ENCODE results near the gene HIPK1.
"Not testable (repeated sequence)": the region's sequence is repeated elsewhere in the genome, so short reads cannot be mapped to it uniquely, and the experiment has no call there.

Gene HIPK1

GRCh38 chr1:114011796-114012195 is 82.7 kb downstream of the HIPK1 start:
- H4K20me1 ChIP-seq (ENCODE audit: low read depth, low read length), result no peaks in the 10 kb centered on the region
- H3K9ac ChIP-seq (ENCODE audit: low read length), result no peak overlapping the region
- H2AFZ ChIP-seq (ENCODE audit: low read depth, low read length, severe bottlenecking), result no peak overlapping the region
- TF ChIP-seq, protein P1, sequence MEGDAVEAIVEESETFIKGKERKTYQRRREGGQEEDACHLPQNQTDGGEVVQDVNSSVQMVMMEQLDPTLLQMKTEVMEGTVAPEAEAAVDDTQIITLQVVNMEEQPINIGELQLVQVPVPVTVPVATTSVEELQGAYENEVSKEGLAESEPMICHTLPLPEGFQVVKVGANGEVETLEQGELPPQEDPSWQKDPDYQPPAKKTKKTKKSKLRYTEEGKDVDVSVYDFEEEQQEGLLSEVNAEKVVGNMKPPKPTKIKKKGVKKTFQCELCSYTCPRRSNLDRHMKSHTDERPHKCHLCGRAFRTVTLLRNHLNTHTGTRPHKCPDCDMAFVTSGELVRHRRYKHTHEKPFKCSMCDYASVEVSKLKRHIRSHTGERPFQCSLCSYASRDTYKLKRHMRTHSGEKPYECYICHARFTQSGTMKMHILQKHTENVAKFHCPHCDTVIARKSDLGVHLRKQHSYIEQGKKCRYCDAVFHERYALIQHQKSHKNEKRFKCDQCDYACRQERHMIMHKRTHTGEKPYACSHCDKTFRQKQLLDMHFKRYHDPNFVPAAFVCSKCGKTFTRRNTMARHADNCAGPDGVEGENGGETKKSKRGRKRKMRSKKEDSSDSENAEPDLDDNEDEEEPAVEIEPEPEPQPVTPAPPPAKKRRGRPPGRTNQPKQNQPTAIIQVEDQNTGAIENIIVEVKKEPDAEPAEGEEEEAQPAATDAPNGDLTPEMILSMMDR (IDR thresholded peaks at IDR 0.05; ENCODE audit: insufficient read depth, low read length, poor library complexity, severe bottlenecking), result no peak
- TF ChIP-seq EZH2phosphoT487 (conservative IDR thresholded peaks at IDR 0.05; ENCODE audit: low read length), result no peak
- H3K36me3 ChIP-seq (ENCODE audit: low read length), result no peaks in the 10 kb centered on the region
- H3K9me3 ChIP-seq (ENCODE audit: insufficient read depth, low read length), result no peaks in the 10 kb centered on the region
- H3K79me2 ChIP-seq (ENCODE audit: insufficient read depth, low read length), result no peaks in the 10 kb centered on the region
- no peak overlapping the region for H3K4me2 ChIP-seq (ENCODE audit: low read depth, low read length, poor library complexity, severe bottlenecking)
- H3K27ac ChIP-seq (ENCODE audit: low read depth, low read length), result no peak overlapping the region
- H3K4me3 ChIP-seq (ENCODE audit: insufficient read depth, low read length, poor library complexity, severe bottlenecking), result no peak overlapping the region
- no peaks in the 10 kb centered on the region for H3K27me3 ChIP-seq (ENCODE audit: low read length)
- H3K9me2 ChIP-seq (replicated peaks; ENCODE audit: insufficient read depth, low read length), result no peaks in the 10 kb centered on the region
- no peaks in the 10 kb centered on the region for H3F3A ChIP-seq (ENCODE audit: insufficient read depth)

DNA sequence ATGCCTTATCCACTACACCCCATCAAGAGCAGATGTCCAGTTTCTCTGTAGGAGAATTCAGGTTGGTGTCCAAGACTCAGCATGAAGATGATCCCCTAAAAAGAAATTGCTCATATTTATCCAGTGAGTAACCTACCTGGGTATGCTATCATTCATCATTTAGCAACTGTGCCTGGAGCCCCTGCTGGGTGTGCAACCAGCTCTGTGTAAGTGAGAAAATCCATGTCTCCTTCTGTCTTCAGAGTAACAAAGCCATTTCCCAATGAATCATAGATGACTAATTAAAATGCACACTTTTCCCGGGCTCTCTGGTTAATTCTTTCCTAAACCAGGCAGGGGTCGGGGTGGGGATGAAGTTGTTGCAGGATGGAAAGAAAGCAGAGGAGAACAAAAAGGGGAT is 86.0 kb downstream of the HIPK1 start:
- H3K4me3 ChIP-seq (ENCODE audit: insufficient read depth, low read length, poor library complexity, severe bottlenecking), result no peak overlapping the region
- no peak overlapping the region for H3K9ac ChIP-seq (ENCODE audit: low read length)
- no peaks in the 10 kb centered on the region for H3F3A ChIP-seq (ENCODE audit: insufficient read depth)
- 0 out of 2 replicates have a peak, but pooled peaks cover 4% of the 10 kb centered on the region for H3K9me3 ChIP-seq (ENCODE audit: insufficient read depth, low read length)
- TF ChIP-seq, protein P1 (IDR thresholded peaks at IDR 0.05; ENCODE audit: insufficient read depth, low read length, poor library complexity, severe bottlenecking), result no peak
- no peak for TF ChIP-seq EZH2phosphoT487 (conservative IDR thresholded peaks at IDR 0.05; ENCODE audit: low read length)
- H4K20me1 ChIP-seq (ENCODE audit: low read depth, low read length), result no peaks in the 10 kb centered on the region
- H3K79me2 ChIP-seq (ENCODE audit: insufficient read depth, low read length), result no peaks in the 10 kb centered on the region
- H3K9me2 ChIP-seq (replicated peaks; ENCODE audit: insufficient read depth, low read length), result no peaks in the 10 kb centered on the region
- no peaks in the 10 kb centered on the region for H3K36me3 ChIP-seq (ENCODE audit: low read length)
- no peak overlapping the region for H3K4me2 ChIP-seq (ENCODE audit: low read depth, low read length, poor library complexity, severe bottlenecking)
- no peak overlapping the region for H2AFZ ChIP-seq (ENCODE audit: low read depth, low read length, severe bottlenecking)
- no peaks in the 10 kb centered on the region for H3K27me3 ChIP-seq (ENCODE audit: low read length)
- H3K27ac ChIP-seq (ENCODE audit: low read depth, low read length), result no peak overlapping the region

DNA sequence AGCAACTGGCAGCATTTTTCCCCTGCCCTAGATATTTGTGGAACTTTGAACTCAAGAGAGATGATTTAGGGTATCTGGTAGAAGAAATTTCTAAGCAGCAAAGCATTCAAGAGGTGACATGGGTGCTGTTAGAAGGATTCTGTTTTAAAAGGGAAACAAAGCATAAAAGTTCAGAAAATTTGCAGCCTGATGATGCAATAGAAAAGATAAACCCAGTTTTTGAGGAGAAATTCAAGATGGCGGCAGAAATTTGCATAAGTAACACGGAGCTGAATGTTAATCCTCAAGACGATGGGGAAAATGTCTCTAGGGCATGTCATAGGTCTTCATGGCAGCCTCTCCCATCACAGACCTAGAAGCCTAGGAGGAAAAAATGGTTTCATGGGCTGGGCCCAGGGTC is 90.6 kb downstream of the HIPK1 start:
- H3K27ac ChIP-seq (ENCODE audit: low read depth, low read length); H3K9ac ChIP-seq (ENCODE audit: low read length); H3K9me3 ChIP-seq (ENCODE audit: insufficient read depth, low read length): not testable (repeated sequence)

GRCh38 chr1:114021665-114022099 is 92.6 kb downstream of the HIPK1 start:
- Histone ChIP-seq H3K36me3 (ENCODE audit: low read length) (no peaks in the 10 kb centered on the region), H3K9me3 (ENCODE audit: insufficient read depth, low read length) (0 out of 2 replicates have a peak, but pooled peaks cover 4% of the 10 kb centered on the region), H3K9me2 (replicated peaks; ENCODE audit: insufficient read depth, low read length) (no peaks in the 10 kb centered on the region), H3K9ac (ENCODE audit: low read length) (no peak overlapping the region), H3K4me3 (ENCODE audit: insufficient read depth, low read length, poor library complexity, severe bottlenecking) (no peak overlapping the region), H3K27me3 (ENCODE audit: low read length) (no peaks in the 10 kb centered on the region), H4K20me1 (ENCODE audit: low read depth, low read length) (no peaks in the 10 kb centered on the region), H3K79me2 (ENCODE audit: insufficient read depth, low read length) (no peaks in the 10 kb centered on the region), H3K27ac (ENCODE audit: low read depth, low read length) (no peak overlapping the region), H2AFZ (ENCODE audit: low read depth, low read length, severe bottlenecking) (no peak overlapping the region), H3F3A (ENCODE audit: insufficient read depth) (no peaks in the 10 kb centered on the region), H3K4me2 (ENCODE audit: low read depth, low read length, poor library complexity, severe bottlenecking) (no peak overlapping the region)
- TF ChIP-seq, protein P1 (IDR thresholded peaks at IDR 0.05; ENCODE audit: insufficient read depth, low read length, poor library complexity, severe bottlenecking), result no peak
- no peak for TF ChIP-seq EZH2phosphoT487 (conservative IDR thresholded peaks at IDR 0.05; ENCODE audit: low read length)

More for the DNA sequence above, 90.6 kb downstream of the HIPK1 start:
- H3K4me3 ChIP-seq (ENCODE audit: insufficient read depth, low read length, poor library complexity, severe bottlenecking); H3K79me2 ChIP-seq (ENCODE audit: insufficient read depth, low read length); H3K36me3 ChIP-seq (ENCODE audit: low read length); H2AFZ ChIP-seq (ENCODE audit: low read depth, low read length, severe bottlenecking); H3K9me2 ChIP-seq (replicated peaks; ENCODE audit: insufficient read depth, low read length); H4K20me1 ChIP-seq (ENCODE audit: low read depth, low read length); H3K4me2 ChIP-seq (ENCODE audit: low read depth, low read length, poor library complexity, severe bottlenecking); H3F3A ChIP-seq (ENCODE audit: insufficient read depth); H3K27me3 ChIP-seq (ENCODE audit: low read length): not testable (repeated sequence)

Measured in SU-DHL-6 (cell line).